Esophagus squamous epithelium (tissue), 5 donors: Measurements from ENCODE around the gene KBTBD13. TPM values are rescaled to one million over a fixed set of nuclear protein-coding genes. Genes with fewer than 3 reads are reported as not detected.
"Not testable (repeated sequence)": the region's sequence is repeated elsewhere in the genome, so short reads cannot be mapped to it uniquely, and the experiment has no call there.

Source experiments
- DNase-seq: peaks from one replicate; lab custom pipeline; 2025; lab: John Stamatoyannopoulos, UW
- H3K27ac ChIP-seq, 4 donors: fragments of 200-600 bp; sonication (generic); one replicate each; pipeline ENCODE4 v1.5.1; 2016 to 2019; ENCODE audit warnings: mild to moderate bottlenecking in 1 of 4
- H3K27me3 ChIP-seq, 4 donors: fragments of 200-600 bp; sonication (generic); 1 replicate in 3 of 4; 2 replicates in 1 of 4; pipeline versions ENCODE4 v1.5.1 to v1.6.0; 2017 to 2021; ENCODE audit warnings: antibody characterized with exemption in 1 of 4
- H3K36me3 ChIP-seq, 3 donors: fragments of 200-600 bp; sonication (generic); one replicate each; pipeline ENCODE4 v1.5.1; 2016 to 2019
- H3K4me1 ChIP-seq, 3 donors: fragments of 200-600 bp; sonication (generic); one replicate each; pipeline ENCODE4 v1.5.1; 2017 to 2019
- H3K4me3 ChIP-seq, 4 donors: fragments of 200-600 bp; sonication (generic); 1 replicate in 3 of 4; 2 replicates in 1 of 4; pipeline ENCODE4 v1.5.1; 2016 to 2019; ENCODE audit warnings: mild to moderate bottlenecking in 2 of 4, moderate library complexity in 1 of 4
- H3K9me3 ChIP-seq, 3 donors: fragments of 200-600 bp; sonication (generic); one replicate each; pipeline ENCODE4 v1.5.1; 2016 to 2019
- CTCF ChIP-seq, 6 experiments: fragments of 450-650 bp in 4 of 6; fragments of 200-600 bp in 2 of 6; sonication (generic) in 2 of 6; IDR thresholded peaks; one replicate each; pipeline ENCODE4 v1.5.1; 2016 to 2019; ENCODE audit warnings: antibody characterized with exemption in 6 of 6, mild to moderate bottlenecking in 4 of 6, moderate library complexity in 4 of 6
- POLR2A ChIP-seq, 4 donors: fragments of 450-650 bp; IDR thresholded peaks; one replicate each; pipeline ENCODE4 v1.6.1; 2017; ENCODE audit warnings: antibody characterized with exemption in 4 of 4, mild to moderate bottlenecking in 4 of 4, moderate library complexity in 3 of 4
- WGBS, 2 donors: methylation state at CpG; one replicate each; pipeline ENCODE4 v1.1.5; 2018; 5-methylcytosine and 5-hydroxymethylcytosine counted together
- intact Hi-C: fragments of 100-400 bp; cut with DNase I; formaldehyde crosslinking; loops from one replicate; pipeline ENCODE4 v1.15.0; 2022
- total RNA-seq, 4 donors: library from RNA; depleted of rRNA; stranded (reverse); fragments of >200 nt; gene quantifications; one replicate each; pipeline ENCODE4 v1.1.0, GENCODE V29; 2016
- donor health status: DM: yes; HTN: yes; CAD: no.

The KBTBD13 gene
- total RNA-seq, 4 donors from 2014 or later: not detected

GRCh38 chr15:65091946-65092770, 15.6 kb downstream of the KBTBD13 start:
- TF ChIP-seq CTCF (IDR thresholded peaks at IDR 0.05) (no peak), POLR2A (IDR thresholded peaks at IDR 0.05) (no peak)
- Histone ChIP-seq H3K9me3 (no peaks in the 10 kb centered on the region), H3K36me3 (peaks cover 0 to 8% (median 0%) of the 10 kb centered on the region in 3 donors), H3K27ac (peak overlapping the region in 3 of 4 donors; percentile 39 to 55 (median 48)), H3K4me1 (peaks cover 20 to 54% (median 26%) of the 10 kb centered on the region in 3 donors), H3K27me3 (no peaks in the 10 kb centered on the region), H3K4me3 (no peak overlapping the region)
- intact Hi-C loops: no loop called here
- no peak for DNase-seq
- WGBS, 2 donors: 72 to 76% methylated on average over 9 to 10 of the region's 12 CpGs

DNA sequence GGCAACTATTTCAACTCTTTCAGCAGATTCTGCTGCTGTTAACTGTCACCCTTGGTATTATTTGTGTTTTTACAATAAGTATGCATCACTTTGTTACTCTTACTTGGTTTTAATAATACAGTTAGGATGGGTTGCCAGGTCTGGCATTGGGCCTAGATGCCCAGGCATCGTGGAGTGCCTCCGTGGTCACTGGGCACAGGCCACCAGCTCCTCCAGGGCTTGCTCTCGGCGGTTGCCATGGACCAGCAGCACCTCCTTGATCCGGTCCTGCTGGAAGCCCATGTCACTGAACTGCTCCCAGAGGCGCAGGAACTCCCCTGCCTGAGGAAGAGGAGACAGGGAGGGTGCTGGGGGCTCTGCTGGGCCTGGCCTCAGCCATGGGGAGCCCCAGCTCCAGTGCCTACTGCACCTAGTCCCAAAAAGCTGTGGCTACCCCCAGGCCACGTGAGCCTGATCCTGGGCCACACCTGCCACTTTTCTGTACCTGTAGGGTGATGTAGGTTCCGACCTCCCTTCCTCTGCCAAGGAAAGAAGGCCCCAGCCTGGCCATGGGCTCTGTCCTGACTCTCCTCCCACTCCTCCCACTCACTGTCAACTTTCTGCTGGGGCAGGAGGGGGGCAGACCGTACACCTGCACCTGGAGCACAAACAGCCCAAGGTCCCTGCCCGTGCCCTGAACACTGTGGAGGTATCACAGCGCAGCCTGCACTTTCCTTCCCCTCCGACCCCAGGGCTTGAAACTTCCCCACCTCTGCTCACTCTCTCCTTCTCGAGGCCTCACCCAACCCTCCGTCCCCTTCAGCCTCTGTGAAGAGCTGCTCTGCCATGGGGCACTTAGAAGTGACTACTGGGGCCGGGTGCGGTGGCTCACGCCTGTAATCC, 16.6 kb downstream of the KBTBD13 start:
- WGBS, 2 donors: 78 to 93% methylated on average over 6 to 10 of the region's 17 CpGs
- H3K27ac ChIP-seq: peak overlapping the region in 3 of 4 donors; percentile 9 to 48 (median 30)
- TF ChIP-seq CTCF (IDR thresholded peaks at IDR 0.05) (no peak), POLR2A (IDR thresholded peaks at IDR 0.05) (no peak)
- peaks cover 11 to 44% (median 16%) of the 10 kb centered on the region in 3 donors for H3K4me1 ChIP-seq
- no peaks in the 10 kb centered on the region for H3K9me3 ChIP-seq
- DNase-seq: no peak
- intact Hi-C loops: no loop called here
- peaks cover 0 to 18% (median 0%) of the 10 kb centered on the region in 3 donors for H3K36me3 ChIP-seq
- no peak overlapping the region for H3K4me3 ChIP-seq
- H3K27me3 ChIP-seq: no peaks in the 10 kb centered on the region

DNA sequence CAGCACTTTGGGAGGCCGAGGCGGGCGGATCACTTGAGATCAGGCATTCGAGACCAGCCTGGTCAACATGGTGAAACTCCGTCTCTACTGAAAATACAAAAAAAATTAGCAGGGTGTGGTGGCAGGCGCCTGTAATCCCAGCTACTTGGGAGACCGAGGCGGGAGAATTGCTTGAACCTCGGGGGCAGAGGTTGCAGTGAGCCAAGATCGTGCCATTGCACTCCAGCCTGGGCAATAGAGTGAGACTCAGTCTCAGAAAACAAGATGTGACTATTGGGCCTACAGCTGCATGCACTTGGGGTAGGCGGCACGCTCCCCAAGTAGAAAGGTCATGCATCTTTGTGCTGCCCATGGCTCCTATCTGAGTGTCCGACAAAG, 17.2 kb downstream of the KBTBD13 start:
- DNase-seq, H3K4me3 ChIP-seq, H3K27me3 ChIP-seq, H3K9me3 ChIP-seq, intact Hi-C loops: not testable (repeated sequence)
- Histone ChIP-seq H3K36me3 (peaks cover 0 to 24% (median 3%) of the 10 kb centered on the region in 3 donors), H3K4me1 (peaks cover 4 to 38% (median 15%) of the 10 kb centered on the region in 3 donors), H3K27ac (peak overlapping the region in 3 of 4 donors; percentile 48 to 75 (median 60))
- WGBS, 2 donors: 93 to 97% methylated on average over 11 of the region's 13 CpGs

DNA sequence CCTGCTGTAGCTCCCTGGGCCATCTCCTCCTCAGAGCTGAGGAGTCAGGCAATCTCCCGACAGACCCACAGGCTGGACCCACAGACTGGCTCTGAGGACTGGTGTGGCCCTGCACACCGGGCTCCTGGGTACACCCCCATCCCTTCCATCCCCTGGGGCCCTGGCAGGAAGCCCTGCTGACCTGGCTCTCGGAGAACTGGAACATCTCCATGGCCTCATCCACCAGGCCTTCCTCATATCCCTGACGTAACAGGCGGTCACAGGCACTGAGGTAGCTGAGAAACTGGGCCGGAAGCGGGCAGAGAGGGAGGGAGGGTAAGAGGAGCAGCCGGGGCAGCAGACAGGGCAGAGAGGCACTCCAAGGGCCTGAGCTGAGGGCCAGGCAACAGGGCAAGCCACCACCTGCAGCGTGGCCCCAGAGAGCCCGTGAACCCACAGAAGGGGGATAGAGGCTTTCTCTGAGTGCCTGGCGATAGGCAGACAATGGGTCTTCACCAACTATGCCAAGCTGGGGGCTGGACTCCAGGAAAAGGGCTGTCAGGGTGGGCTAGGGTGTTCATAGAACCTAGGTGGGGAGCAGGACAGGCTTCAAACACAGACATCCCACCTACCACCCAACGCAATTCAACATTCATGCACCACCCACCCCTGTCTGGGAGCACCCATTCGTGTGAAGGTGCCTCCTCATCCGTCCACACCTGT, 17.9 kb downstream of the KBTBD13 start:
- Histone ChIP-seq H3K9me3 (no peaks in the 10 kb centered on the region), H3K27me3 (no peaks in the 10 kb centered on the region), H3K4me1 (peaks cover 4 to 31% (median 13%) of the 10 kb centered on the region in 3 donors), H3K27ac (peak overlapping the region; percentile 5 to 75 (median 54)), H3K36me3 (peaks cover 0 to 31% (median 10%) of the 10 kb centered on the region in 3 donors), H3K4me3 (no peak overlapping the region)
- intact Hi-C loops: no loop called here
- TF ChIP-seq CTCF (IDR thresholded peaks at IDR 0.05): no peak
- no peak for TF ChIP-seq POLR2A (IDR thresholded peaks at IDR 0.05)
- 70 to 85% methylated on average over 8 to 12 of the region's 14 CpGs for WGBS, 2 donors
- DNase-seq: no peak
